HepG2 (cell line): ENCODE results near the gene KDELR3. TPM values are rescaled to one million over a fixed set of nuclear protein-coding genes. Genes with fewer than 3 reads are reported as not detected.

Experiments used
- BHLHE40 ChIP-seq: IDR thresholded peaks from 2 replicates; pipeline ENCODE4 v1.6.1; 2011; ENCODE audit warnings: low read length, improper control_type of control experiment
- GPN1 ChIP-seq: sonication (generic); formaldehyde crosslinking; IDR thresholded peaks from 2 replicates; pipeline ENCODE4 v1.5.1; 2020; ENCODE audit warnings: missing genetic modification reagents, borderline replicate concordance
- HNRNPLL ChIP-seq: fragments of 200-400 bp; formaldehyde crosslinking; IDR thresholded peaks from 2 replicates; pipeline ENCODE4 v1.6.1; 2017; ENCODE audit warnings: mild to moderate bottlenecking, low read depth, low read length; ENCODE audit not compliant: poor library complexity, severe bottlenecking
- JARID2 ChIP-seq: sonication (generic); formaldehyde crosslinking; IDR thresholded peaks from 2 replicates; pipeline ENCODE4 v1.8.1; 2023; ENCODE audit warnings: missing genetic modification reagents, inconsistent platforms; ENCODE audit not compliant: insufficient replicate concordance
- KAT2B ChIP-seq: fragments of 150-350 bp; IDR thresholded peaks from 2 replicates; pipeline ENCODE4 v1.6.1; 2014; ENCODE audit warnings: low read depth, low read length, borderline replicate concordance
- PATZ1 ChIP-seq: sonication (generic); formaldehyde crosslinking; IDR thresholded peaks from 2 replicates; pipeline ENCODE4 v1.4.0; 2020; ENCODE audit warnings: missing genetic modification reagents
- RBM39 ChIP-seq: fragments of 200-400 bp; formaldehyde crosslinking; IDR thresholded peaks from one replicate; pipeline ENCODE4 v1.6.1; 2018; ENCODE audit warnings: antibody characterized with exemption, mild to moderate bottlenecking, low read depth, low read length; ENCODE audit not compliant: poor library complexity, severe bottlenecking
- REXO4 ChIP-seq: sonication (generic); formaldehyde crosslinking; IDR thresholded peaks from 2 replicates; pipeline ENCODE4 v1.8.0; 2022; ENCODE audit warnings: missing genetic modification reagents, mild to moderate bottlenecking, borderline replicate concordance
- SALL2 ChIP-seq: sonication (generic); formaldehyde crosslinking; IDR thresholded peaks from 2 replicates; pipeline ENCODE4 v1.8.1; 2023; ENCODE audit warnings: mild to moderate bottlenecking, missing genetic modification reagents, inconsistent platforms
- SP1 ChIP-seq, 2 experiments: fragments of 450-650 bp in 1 of 2; sonication (generic) in 1 of 2; formaldehyde crosslinking in 1 of 2; IDR thresholded peaks; 2 replicates each; pipeline versions ENCODE4 v1.4.0 to v1.6.1; 2016 to 2020; ENCODE audit warnings: missing genetic modification reagents in 1 of 2
- XRCC5 ChIP-seq: fragments of 200-400 bp; formaldehyde crosslinking; optimal IDR thresholded peaks from 2 replicates; pipeline ENCODE3; 2017; ENCODE audit warnings: mild to moderate bottlenecking, low read length
- ZBTB7A ChIP-seq: sonication (generic); formaldehyde crosslinking; IDR thresholded peaks from 2 replicates; pipeline ENCODE4 v1.8.0; 2022; ENCODE audit warnings: mild to moderate bottlenecking, missing genetic modification reagents
- ZNF737 ChIP-seq: sonication (generic); formaldehyde crosslinking; IDR thresholded peaks from 2 replicates; pipeline ENCODE4 v1.5.0; 2020; ENCODE audit warnings: missing genetic modification reagents, mild to moderate bottlenecking, borderline replicate concordance
- polyA plus RNA-seq, 8 experiments: library from polyadenylated mRNA; depleted of rRNA in 3 of 8; stranded (reverse) in 7 of 8; unstranded in 1 of 8; fragments of >200 nt; fragmentation: Illumina TruSeq in 4 of 8; extraction: Trizol in 4 of 8; gene quantifications; 2 replicates each; pipeline versions ENCODE4 v1.2.1 to v1.2.3, GENCODE V29; 2011 to 2016; ENCODE audit warnings: low read depth in 4 of 8, missing spikeins in 1 of 8, mixed read lengths in 1 of 8; ENCODE audit not compliant: insufficient read depth in 1 of 8
- total RNA-seq, 5 experiments: library from RNA; depleted of rRNA; stranded (reverse); fragments of >200 nt; fragmentation: Illumina TruSeq; extraction: Trizol; gene quantifications; 2 replicates each; pipeline ENCODE4 v1.2.3, GENCODE V29; 2016; ENCODE audit warnings: low read depth in 1 of 5
- TF ChIP-seq, protein P1 (sequence below): sonication (generic); formaldehyde crosslinking; IDR thresholded peaks from 2 replicates; pipeline ENCODE4 v1.5.1; 2020; ENCODE audit warnings: mild to moderate bottlenecking, missing genetic modification reagents, moderate library complexity
- TF ChIP-seq, protein P2 (sequence below): sonication (generic); formaldehyde crosslinking; IDR thresholded peaks from 2 replicates; pipeline ENCODE4 v1.4.0; 2020; ENCODE audit warnings: missing genetic modification reagents
- TF ChIP-seq, protein P3 (sequence below): sonication (generic); formaldehyde crosslinking; IDR thresholded peaks from 2 replicates; pipeline ENCODE4 v1.5.0; 2020; ENCODE audit warnings: missing genetic modification reagents, mild to moderate bottlenecking, borderline replicate concordance

Gene KDELR3
- total and polyA plus RNA-seq, 2 of the 13 experiments (the other 11 are each of a cell fraction or from before 2014, with no cell fraction given): 24.2 to 65.7 TPM

- TF ChIP-seq JARID2 (CRISPR knock-in tag): no peak
- TF ChIP-seq, protein P1, sequence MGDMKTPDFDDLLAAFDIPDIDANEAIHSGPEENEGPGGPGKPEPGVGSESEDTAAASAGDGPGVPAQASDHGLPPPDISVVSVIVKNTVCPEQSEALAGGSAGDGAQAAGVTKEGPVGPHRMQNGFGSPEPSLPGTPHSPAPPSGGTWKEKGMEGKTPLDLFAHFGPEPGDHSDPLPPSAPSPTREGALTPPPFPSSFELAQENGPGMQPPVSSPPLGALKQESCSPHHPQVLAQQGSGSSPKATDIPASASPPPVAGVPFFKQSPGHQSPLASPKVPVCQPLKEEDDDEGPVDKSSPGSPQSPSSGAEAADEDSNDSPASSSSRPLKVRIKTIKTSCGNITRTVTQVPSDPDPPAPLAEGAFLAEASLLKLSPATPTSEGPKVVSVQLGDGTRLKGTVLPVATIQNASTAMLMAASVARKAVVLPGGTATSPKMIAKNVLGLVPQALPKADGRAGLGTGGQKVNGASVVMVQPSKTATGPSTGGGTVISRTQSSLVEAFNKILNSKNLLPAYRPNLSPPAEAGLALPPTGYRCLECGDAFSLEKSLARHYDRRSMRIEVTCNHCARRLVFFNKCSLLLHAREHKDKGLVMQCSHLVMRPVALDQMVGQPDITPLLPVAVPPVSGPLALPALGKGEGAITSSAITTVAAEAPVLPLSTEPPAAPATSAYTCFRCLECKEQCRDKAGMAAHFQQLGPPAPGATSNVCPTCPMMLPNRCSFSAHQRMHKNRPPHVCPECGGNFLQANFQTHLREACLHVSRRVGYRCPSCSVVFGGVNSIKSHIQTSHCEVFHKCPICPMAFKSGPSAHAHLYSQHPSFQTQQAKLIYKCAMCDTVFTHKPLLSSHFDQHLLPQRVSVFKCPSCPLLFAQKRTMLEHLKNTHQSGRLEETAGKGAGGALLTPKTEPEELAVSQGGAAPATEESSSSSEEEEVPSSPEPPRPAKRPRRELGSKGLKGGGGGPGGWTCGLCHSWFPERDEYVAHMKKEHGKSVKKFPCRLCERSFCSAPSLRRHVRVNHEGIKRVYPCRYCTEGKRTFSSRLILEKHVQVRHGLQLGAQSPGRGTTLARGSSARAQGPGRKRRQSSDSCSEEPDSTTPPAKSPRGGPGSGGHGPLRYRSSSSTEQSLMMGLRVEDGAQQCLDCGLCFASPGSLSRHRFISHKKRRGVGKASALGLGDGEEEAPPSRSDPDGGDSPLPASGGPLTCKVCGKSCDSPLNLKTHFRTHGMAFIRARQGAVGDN (CRISPR knock-in tag): peak; percentile 25; the same call in 1 of the 2 replicates
- no peak for TF ChIP-seq KAT2B
- TF ChIP-seq, protein P2, sequence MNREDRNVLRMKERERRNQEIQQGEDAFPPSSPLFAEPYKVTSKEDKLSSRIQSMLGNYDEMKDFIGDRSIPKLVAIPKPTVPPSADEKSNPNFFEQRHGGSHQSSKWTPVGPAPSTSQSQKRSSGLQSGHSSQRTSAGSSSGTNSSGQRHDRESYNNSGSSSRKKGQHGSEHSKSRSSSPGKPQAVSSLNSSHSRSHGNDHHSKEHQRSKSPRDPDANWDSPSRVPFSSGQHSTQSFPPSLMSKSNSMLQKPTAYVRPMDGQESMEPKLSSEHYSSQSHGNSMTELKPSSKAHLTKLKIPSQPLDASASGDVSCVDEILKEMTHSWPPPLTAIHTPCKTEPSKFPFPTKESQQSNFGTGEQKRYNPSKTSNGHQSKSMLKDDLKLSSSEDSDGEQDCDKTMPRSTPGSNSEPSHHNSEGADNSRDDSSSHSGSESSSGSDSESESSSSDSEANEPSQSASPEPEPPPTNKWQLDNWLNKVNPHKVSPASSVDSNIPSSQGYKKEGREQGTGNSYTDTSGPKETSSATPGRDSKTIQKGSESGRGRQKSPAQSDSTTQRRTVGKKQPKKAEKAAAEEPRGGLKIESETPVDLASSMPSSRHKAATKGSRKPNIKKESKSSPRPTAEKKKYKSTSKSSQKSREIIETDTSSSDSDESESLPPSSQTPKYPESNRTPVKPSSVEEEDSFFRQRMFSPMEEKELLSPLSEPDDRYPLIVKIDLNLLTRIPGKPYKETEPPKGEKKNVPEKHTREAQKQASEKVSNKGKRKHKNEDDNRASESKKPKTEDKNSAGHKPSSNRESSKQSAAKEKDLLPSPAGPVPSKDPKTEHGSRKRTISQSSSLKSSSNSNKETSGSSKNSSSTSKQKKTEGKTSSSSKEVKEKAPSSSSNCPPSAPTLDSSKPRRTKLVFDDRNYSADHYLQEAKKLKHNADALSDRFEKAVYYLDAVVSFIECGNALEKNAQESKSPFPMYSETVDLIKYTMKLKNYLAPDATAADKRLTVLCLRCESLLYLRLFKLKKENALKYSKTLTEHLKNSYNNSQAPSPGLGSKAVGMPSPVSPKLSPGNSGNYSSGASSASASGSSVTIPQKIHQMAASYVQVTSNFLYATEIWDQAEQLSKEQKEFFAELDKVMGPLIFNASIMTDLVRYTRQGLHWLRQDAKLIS (CRISPR knock-in tag): no peak
- TF ChIP-seq BHLHE40: peak; percentile 38; the same call in 1 of the 2 replicates
- no peak for TF ChIP-seq SP1 (IDR thresholded peaks at IDR 0.05)
- TF ChIP-seq SP1 (CRISPR knock-in tag; IDR thresholded peaks at IDR 0.05): 0 out of 2 replicates have a peak, but pooled peaks have one; percentile 18
- TF ChIP-seq ZNF737: no peak
- no peak for TF ChIP-seq GPN1 (CRISPR knock-in tag)
- no peak for TF ChIP-seq ZBTB7A
- peak; percentile 87 for TF ChIP-seq PATZ1 (CRISPR knock-in tag)
- peak; percentile 52 for TF ChIP-seq HNRNPLL
- no peak for TF ChIP-seq REXO4 (CRISPR knock-in tag)
- TF ChIP-seq XRCC5: peak; percentile 59
- peak; percentile 65 for TF ChIP-seq RBM39
- TF ChIP-seq SALL2 (CRISPR knock-in tag): no peak
- TF ChIP-seq, protein P3, sequence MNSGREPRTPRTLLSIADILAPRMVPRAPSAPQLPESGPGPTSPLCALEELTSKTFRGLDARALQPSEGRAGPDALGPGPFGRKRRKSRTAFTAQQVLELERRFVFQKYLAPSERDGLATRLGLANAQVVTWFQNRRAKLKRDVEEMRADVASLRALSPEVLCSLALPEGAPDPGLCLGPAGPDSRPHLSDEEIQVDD (CRISPR knock-in tag): no peak
Measured at GRCh38 chr22:38455530-38456271, 12.2 kb upstream of the KDELR3 start (continued).
